ENCODE data around the gene GALC. TPM values are rescaled to one million over a fixed set of nuclear protein-coding genes. Genes with fewer than 3 reads are reported as not detected.
"Not testable (repeated sequence)": the region's sequence is repeated elsewhere in the genome, so short reads cannot be mapped to it uniquely, and the experiment has no call there.

Gene GALC
- total RNA-seq, result 28.0 TPM

GRCh38 chr14:87992718-87993628 lies at the start of gene GALC:
GALC (minus strand) TSS chr14:87993182; CDS start chr14:87993164, 18 bp downstream.
- H3K4me3 ChIP-seq (ENCODE audit: low read length), result peak within 1 kb of the TSS; percentile 66

DNA sequence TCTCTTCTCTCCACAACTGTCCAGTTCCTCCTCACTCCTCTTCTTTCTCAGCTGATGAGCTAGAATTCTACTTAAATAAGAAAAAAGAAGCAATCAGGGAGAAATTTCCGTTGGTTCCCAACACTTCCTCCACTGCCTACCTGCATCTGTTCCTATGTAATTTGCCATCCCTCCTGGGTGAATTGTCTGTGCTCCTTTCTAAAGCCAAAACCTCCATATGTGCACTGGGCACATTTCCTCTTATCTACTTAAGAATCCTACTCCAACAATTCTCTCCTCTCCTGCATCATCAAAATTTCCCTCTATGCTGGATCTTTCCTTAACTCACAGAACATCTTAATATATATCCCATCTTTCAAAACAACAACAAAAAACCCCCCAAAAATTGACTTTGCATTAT lies 47.2 kb upstream of the GALC start:
- Histone ChIP-seq H3K4me3 (ENCODE audit: low read length) (no peak overlapping the region), H3K9me3 (ENCODE audit: low read depth, low read length) (no peaks in the 10 kb centered on the region), H3K27me3 (ENCODE audit: insufficient read depth, low read length) (no peaks in the 10 kb centered on the region), H3K4me1 (ENCODE audit: insufficient read depth, low read length) (peaks cover 35% of the 10 kb centered on the region)

More at GRCh38 chr14:87992718-87993628, at the start of gene GALC:
- H3K9me3 ChIP-seq (ENCODE audit: low read depth, low read length), result no peaks in the 10 kb centered on the region
- no peaks in the 10 kb centered on the region for H3K27me3 ChIP-seq (ENCODE audit: insufficient read depth, low read length)
- H3K4me1 ChIP-seq (ENCODE audit: insufficient read depth, low read length), result peaks cover 54% of the 10 kb centered on the region

GRCh38 chr14:88039197-88039596 lies 46.2 kb upstream of the GALC start:
- no peaks in the 10 kb centered on the region for H3K9me3 ChIP-seq (ENCODE audit: low read depth, low read length)
- H3K4me1 ChIP-seq (ENCODE audit: insufficient read depth, low read length), result peaks cover 32% of the 10 kb centered on the region
- no peaks in the 10 kb centered on the region for H3K27me3 ChIP-seq (ENCODE audit: insufficient read depth, low read length)
- H3K4me3 ChIP-seq (ENCODE audit: low read length), result no peak overlapping the region

DNA sequence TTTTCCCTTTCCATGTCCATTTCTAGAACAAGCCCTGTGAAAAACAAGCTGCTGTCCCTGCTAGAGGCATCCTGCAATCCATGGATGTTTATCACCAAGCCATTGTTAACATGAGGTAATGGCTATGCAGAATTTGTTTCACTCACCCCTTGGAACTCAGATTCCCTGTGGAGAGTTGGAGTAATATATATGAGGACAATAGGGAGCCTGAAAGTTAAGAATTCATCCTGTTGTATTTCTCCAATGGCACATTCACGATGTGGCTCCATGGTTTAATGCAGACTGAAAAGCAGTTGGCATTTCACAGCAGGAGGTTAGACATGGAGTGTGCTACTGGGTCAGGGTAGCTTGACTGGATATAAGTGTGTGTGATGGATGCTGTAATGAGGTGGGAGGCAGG lies 44.3 kb upstream of the GALC start:
- Histone ChIP-seq H3K4me3 (ENCODE audit: low read length) (no peak overlapping the region), H3K27me3 (ENCODE audit: insufficient read depth, low read length) (no peaks in the 10 kb centered on the region), H3K4me1 (ENCODE audit: insufficient read depth, low read length) (peaks cover 35% of the 10 kb centered on the region), H3K9me3 (ENCODE audit: low read depth, low read length) (no peaks in the 10 kb centered on the region)

DNA sequence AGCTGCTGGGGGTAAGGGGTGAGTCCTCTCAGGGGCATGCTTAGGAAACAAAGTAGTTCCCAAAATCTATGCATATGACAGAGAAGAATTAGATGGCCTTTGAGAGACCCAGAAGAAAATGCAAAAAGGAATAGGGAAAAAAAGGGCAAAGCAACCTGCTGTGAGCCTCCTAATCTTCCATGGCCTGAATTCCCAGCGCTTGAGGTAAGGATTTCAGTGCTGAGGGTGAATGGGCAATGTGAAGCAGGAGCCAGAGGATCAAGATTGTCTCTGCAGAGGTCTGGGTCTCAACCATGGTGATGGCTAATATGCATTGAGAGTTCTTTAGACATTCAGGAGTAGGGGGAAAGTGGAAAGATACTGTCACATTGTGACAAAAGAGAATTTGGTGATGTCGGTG lies 43.4 kb upstream of the GALC start:
- no peaks in the 10 kb centered on the region for H3K9me3 ChIP-seq (ENCODE audit: low read depth, low read length)
- no peak overlapping the region for H3K4me3 ChIP-seq (ENCODE audit: low read length)
- H3K27me3 ChIP-seq (ENCODE audit: insufficient read depth, low read length), result no peaks in the 10 kb centered on the region
- H3K4me1 ChIP-seq (ENCODE audit: insufficient read depth, low read length), result peaks cover 28% of the 10 kb centered on the region

- H3K4me1 ChIP-seq (ENCODE audit: insufficient read depth, low read length), result peaks cover 36% of the 10 kb centered on the region
- no peaks in the 10 kb centered on the region for H3K27me3 ChIP-seq (ENCODE audit: insufficient read depth, low read length)
- no peaks in the 10 kb centered on the region for H3K9me3 ChIP-seq (ENCODE audit: low read depth, low read length)
- H3K4me3 ChIP-seq (ENCODE audit: low read length), result no peak overlapping the region
These were observed 41.1 kb upstream of the GALC start for GRCh38 chr14:88034076-88034475.

DNA sequence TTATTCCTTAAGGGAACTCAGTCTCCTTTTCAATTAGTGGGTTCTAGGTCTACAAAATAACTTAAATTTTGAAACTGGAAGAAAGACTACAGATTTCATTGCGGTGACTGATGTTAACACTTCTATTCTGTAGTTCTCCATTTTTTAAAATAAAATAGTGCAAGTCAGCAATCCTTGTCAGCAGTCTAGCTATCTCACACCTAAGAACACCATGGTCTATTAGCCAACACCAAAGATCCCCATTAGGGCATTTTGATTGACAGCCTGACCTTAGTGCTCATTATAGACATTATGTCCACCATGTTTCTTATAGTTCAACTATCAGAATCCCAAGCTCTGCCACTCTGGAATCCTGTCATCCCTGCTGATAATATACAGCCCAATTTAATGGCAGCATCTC lies 39.4 kb upstream of the GALC start:
- Histone ChIP-seq H3K27me3 (ENCODE audit: insufficient read depth, low read length) (no peaks in the 10 kb centered on the region), H3K4me3 (ENCODE audit: low read length) (no peak overlapping the region), H3K9me3 (ENCODE audit: low read depth, low read length) (no peaks in the 10 kb centered on the region), H3K4me1 (ENCODE audit: insufficient read depth, low read length) (peaks cover 34% of the 10 kb centered on the region)

GRCh38 chr14:88030892-88031291 lies 37.9 kb upstream of the GALC start:
- Histone ChIP-seq H3K4me3 (ENCODE audit: low read length) (no peak overlapping the region), H3K4me1 (ENCODE audit: insufficient read depth, low read length) (peaks cover 42% of the 10 kb centered on the region), H3K27me3 (ENCODE audit: insufficient read depth, low read length) (no peaks in the 10 kb centered on the region), H3K9me3 (ENCODE audit: low read depth, low read length) (no peaks in the 10 kb centered on the region)

DNA sequence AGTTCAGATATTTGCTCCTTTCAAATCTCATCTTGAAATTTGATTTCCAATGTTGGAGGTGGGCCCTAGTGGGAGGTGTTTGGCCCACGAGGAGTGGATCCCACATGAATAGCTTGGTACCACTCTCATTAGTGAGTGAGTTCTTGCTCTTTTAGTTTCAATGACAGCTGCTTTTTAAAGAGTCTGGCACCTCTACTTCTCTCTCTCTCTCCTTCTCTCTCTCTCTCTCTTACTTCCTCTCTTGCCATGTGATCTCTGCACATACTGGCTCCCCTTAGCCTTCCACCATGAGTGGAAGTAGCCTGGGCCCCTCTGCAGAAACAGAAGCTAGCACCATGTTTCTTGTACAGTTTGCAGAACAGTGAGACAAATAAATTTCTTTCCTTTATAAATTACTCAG lies 37.1 kb upstream of the GALC start:
- H3K4me1 ChIP-seq (ENCODE audit: insufficient read depth, low read length), result peaks cover 48% of the 10 kb centered on the region
- H3K4me3 ChIP-seq (ENCODE audit: low read length), result no peak overlapping the region
- H3K9me3 ChIP-seq (ENCODE audit: low read depth, low read length), result no peaks in the 10 kb centered on the region
- H3K27me3 ChIP-seq (ENCODE audit: insufficient read depth, low read length), result no peaks in the 10 kb centered on the region

- Histone ChIP-seq H3K27me3 (ENCODE audit: insufficient read depth, low read length) (no peaks in the 10 kb centered on the region), H3K4me1 (ENCODE audit: insufficient read depth, low read length) (peaks cover 50% of the 10 kb centered on the region), H3K9me3 (ENCODE audit: low read depth, low read length) (no peaks in the 10 kb centered on the region), H3K4me3 (ENCODE audit: low read length) (no peak overlapping the region)
These were observed 36.5 kb upstream of the GALC start for GRCh38 chr14:88029500-88029899.

DNA sequence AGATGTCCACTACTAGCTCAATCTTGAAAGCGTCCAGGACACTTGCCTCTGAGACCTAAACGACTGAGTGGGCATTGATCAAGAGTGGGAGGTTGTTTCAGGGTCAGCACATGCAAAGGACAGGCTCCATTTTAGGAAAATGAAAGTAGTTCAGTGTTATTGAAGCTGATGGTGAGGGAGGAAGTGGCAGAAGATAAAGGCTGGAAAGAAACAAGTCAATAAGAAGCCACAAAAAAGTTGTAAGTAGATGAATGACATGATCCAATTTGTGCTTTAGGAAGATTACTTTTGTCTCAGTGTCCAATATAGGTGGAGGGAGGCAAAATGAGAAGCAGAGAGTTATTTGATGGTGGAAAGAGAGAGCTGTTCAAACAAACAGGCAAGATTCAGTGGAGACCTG lies 33.9 kb upstream of the GALC start:
- H3K27me3 ChIP-seq (ENCODE audit: insufficient read depth, low read length), result no peaks in the 10 kb centered on the region
- peaks cover 50% of the 10 kb centered on the region for H3K4me1 ChIP-seq (ENCODE audit: insufficient read depth, low read length)
- H3K4me3 ChIP-seq (ENCODE audit: low read length), result no peak overlapping the region

DNA sequence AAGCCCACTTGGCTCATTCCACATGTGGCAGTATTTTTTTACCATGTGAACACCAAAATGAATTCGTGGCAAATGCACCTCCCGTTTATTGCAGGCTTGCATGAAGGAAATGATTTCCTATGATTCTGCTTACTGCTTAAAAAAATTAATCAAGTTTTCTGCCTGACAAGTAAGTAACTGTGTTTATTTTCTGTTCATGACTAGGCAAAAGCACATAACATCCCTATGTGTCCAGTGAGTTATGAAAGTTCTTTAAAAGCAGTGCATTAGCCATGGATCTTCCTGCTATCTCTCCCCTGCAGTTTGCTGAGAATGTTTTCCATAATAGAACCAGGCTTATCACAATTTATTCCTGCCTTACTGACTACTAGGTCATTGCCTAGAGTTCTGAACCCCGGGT lies 32.3 kb upstream of the GALC start:
- no peaks in the 10 kb centered on the region for H3K9me3 ChIP-seq (ENCODE audit: low read depth, low read length)
- no peaks in the 10 kb centered on the region for H3K27me3 ChIP-seq (ENCODE audit: insufficient read depth, low read length)
- peaks cover 45% of the 10 kb centered on the region for H3K4me1 ChIP-seq (ENCODE audit: insufficient read depth, low read length)
- no peak overlapping the region for H3K4me3 ChIP-seq (ENCODE audit: low read length)

More for the DNA sequence above, 33.9 kb upstream of the GALC start:
- H3K9me3 ChIP-seq (ENCODE audit: low read depth, low read length), result no peaks in the 10 kb centered on the region

- H3K4me1 ChIP-seq (ENCODE audit: insufficient read depth, low read length), result peaks cover 40% of the 10 kb centered on the region
- not testable (repeated sequence) for H3K4me3 ChIP-seq (ENCODE audit: low read length); H3K9me3 ChIP-seq (ENCODE audit: low read depth, low read length); H3K27me3 ChIP-seq (ENCODE audit: insufficient read depth, low read length)
These were observed 31.5 kb upstream of the GALC start for GRCh38 chr14:88024252-88025086.

DNA sequence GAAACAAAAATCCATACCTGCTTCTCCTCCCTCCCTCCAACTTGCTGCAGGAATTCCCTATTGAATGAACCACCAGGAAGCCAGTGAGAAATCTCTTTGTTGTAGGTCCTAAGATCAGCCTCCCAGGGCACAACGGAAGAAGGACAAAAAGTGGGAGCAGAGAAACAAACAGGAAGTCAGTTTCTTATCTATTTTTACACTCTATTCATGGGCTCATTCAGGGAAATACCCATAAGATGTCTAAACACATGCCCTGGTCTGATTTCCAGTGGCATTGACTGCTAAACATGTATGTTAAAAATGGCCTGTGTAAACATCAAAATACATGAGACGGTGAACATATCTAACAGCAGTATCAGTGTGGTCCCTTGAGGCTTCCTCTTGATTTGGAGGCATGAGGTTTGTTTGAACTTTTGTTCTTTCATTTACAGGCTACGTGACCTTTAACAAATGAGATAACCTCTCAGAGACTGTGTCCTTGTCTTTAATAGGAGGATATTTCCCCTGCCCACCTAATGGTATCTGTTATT lies 30.7 kb upstream of the GALC start:
- H3K4me3 ChIP-seq (ENCODE audit: low read length), result no peak overlapping the region
- no peaks in the 10 kb centered on the region for H3K27me3 ChIP-seq (ENCODE audit: insufficient read depth, low read length)
- peaks cover 45% of the 10 kb centered on the region for H3K4me1 ChIP-seq (ENCODE audit: insufficient read depth, low read length)
- no peaks in the 10 kb centered on the region for H3K9me3 ChIP-seq (ENCODE audit: low read depth, low read length)

DNA sequence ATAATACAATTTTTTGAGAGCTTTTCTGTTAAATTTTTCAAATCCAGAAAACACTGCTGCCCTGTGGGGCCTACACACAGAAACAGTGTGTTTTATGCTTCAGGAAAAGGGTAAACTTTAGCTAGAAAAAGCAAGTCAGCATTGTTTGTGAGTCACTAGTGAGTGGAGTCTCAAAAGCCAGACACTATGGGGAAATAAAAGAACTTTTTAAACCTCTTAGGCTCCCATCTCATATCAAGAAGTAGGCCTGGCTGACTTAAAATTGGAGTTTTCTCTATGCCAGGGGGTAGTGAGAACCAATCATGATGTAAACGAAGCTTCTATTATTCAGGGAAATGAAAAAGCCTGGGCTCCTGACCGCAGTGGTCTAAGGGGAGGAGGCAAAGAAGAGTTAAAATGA lies 24.6 kb upstream of the GALC start:
- Histone ChIP-seq H3K4me3 (ENCODE audit: low read length) (no peak overlapping the region), H3K9me3 (ENCODE audit: low read depth, low read length) (no peaks in the 10 kb centered on the region), H3K4me1 (ENCODE audit: insufficient read depth, low read length) (peaks cover 40% of the 10 kb centered on the region), H3K27me3 (ENCODE audit: insufficient read depth, low read length) (no peaks in the 10 kb centered on the region)

Data from mononuclear cell (primary cell).